ENCODE measurements around the gene ZCCHC13. TPM values are rescaled to one million over a fixed set of nuclear protein-coding genes. Genes with fewer than 3 reads are reported as not detected.
"Not testable (repeated sequence)": the region's sequence is repeated elsewhere in the genome, so short reads cannot be mapped to it uniquely, and the experiment has no call there.

Gene ZCCHC13
- total RNA-seq, 1 donor from 2014 or later, result not detected

DNA sequence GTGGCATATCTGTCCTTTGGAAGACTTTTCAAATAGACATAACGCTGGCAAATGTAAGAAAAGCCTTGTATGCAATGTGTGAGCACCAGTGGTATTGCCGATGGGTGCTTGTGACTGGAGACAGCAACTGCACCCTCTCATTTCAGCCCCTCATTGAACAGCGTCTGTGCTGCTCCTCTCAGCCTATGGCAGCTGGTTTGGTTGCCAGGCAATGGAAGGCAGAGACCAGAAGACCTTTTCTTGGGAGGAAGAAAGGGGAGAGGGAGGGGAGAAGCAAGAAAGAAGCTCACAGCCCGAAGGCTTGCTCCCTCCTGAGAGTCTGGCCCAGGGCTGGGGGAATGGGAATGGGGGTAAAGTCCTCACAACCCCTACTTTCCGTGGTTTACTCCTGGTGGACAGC, 20.2 kb downstream of the ZCCHC13 start:
- DNase-seq, result no peak

GRCh38 chrX:74325130-74326059, 21.4 kb downstream of the ZCCHC13 start:
- no peak for DNase-seq

GRCh38 chrX:74338852-74339251, 34.9 kb downstream of the ZCCHC13 start:
- no peak for DNase-seq

DNA sequence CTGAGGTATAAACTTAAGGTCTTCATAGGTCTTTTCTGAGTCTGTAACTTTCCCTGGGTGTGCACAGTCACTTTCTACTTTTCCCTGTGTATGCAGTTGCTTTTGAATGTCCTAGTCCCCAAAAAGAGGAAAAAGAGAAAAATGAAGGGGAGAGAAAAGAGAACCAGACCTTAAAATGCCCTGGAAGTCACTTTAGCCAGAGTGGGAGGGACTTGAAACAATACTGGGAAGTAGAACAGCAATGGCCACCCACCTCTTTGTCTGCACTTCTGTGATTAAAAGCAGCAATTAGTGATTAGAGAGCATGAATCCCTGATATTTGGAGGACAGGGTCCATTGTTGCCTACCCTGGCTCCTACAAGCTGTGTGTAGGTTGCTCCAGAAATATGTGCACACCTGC, 36.1 kb downstream of the ZCCHC13 start:
- DNase-seq, result no peak

DNA sequence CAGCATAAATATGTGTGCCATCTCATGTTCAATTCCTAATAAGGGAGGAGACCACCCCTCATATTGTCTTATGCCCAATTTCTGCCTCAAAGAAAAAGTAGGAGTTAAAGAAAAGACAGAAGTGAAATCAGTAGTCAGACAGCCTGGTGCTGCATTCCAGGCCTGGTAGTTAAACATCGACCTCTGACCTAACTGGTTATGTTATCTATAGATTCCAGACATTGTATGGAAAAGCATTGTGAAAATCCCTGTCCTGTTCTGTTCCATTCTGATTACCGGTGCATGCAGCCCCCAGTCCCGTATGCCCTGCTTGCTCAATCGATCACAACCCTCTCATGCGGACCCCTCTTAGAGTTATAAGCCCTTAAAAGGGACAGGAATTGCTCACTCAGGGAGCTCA, 38.2 kb downstream of the ZCCHC13 start:
- not testable (repeated sequence) for DNase-seq

DNA sequence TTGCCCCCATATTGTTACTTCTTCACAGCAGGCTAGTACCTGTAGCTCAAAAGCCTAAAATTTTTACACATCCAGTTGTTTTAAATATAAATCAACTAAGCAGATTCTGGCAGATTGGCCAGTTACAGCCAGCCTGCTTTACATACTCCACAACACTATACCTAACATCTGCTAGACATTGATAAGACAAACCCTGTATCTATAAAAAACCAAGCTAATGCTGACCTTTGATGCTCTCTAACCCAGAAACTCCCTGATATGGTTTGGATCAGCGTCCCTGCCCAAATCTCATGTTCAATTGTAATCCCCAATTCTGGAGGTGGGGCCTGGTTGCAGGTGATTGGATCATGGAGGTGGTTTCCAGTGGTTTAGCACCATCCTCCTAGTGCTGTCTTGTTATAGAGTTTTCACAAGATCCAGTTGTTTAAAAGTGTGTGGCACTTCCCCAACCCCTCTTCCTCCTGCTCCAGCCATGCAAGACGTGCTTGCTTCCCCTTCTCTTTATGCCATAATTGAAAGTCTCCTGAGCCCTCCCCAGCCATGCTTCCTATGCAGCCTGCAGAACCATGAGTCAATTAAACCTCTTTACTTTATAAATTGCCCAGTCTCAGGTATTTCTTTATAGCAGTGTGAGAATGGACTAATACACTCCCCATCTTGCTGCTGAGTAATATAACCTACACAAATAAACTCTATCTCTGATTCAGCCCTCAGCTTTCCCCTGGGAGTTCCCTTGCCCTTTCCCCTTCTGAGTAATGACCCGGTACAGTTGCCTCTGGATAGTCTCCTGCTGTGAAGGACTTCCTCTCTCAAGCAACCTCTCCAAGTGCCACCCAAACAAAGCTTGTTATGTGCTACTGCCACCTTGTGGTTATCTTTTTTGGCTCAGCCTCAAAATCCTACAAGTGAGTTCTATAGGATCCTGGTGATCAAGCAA, 39.6 kb downstream of the ZCCHC13 start:
- peak; percentile 4 for DNase-seq

- no peak for DNase-seq
Measured at GRCh38 chrX:74344280-74344622, 40.3 kb downstream of the ZCCHC13 start.

- no peak for DNase-seq
Measured at GRCh38 chrX:74346088-74346487, 42.1 kb downstream of the ZCCHC13 start.

DNA sequence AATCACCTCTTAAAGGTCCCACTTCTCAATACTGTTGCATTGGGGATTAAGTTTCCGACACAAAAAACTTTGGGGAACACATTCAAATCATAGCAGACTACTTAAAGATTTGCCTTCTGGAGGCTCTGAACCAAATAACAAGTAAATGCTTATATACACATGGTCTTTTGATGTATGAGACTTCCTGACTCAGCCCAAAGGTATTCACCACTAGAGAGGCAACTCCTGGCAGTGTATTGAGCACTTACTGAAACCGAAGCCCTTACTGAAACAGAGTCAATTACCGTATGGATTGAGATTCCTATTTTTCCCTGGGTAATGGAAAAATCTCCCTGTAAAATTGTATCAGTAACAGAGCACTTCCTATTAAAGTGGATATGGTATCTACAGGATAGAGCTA, 45.4 kb downstream of the ZCCHC13 start:
- DNase-seq, result no peak

GRCh38 chrX:74351760-74352159, 47.8 kb downstream of the ZCCHC13 start:
- DNase-seq, result no peak

DNA sequence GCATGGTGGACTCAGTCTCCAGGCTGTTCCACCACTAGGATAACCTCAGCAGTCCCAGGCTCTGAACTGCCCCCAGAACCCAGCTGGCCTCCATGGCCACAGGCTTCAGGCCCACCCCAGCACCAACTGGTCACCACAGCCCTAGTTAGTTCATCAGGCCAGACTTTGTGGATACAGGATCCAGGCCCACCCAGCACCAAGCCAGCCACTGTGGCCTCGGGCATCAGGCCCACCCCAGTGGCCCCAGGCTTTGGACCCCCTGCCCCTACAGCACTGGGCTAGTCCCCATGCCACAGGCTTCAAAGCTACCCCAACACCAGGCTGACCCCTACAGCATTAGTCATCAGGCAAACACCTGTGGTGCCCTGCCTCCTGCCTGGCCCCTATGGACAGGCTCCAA, 50.0 kb downstream of the ZCCHC13 start:
- no peak for DNase-seq

Small RNA genes lying within 50 kb of the gene (small RNA-seq; reads per million reads assigned to genes)
- gene AC004386.2 (ENCODE audit: low replicate concordance), result not detected
- 54.7 reads per million, percentile 95 among the genes with 10 or more reads in this experiment for gene MIR374A (ENCODE audit: low replicate concordance)
- gene MIR545 (ENCODE audit: low replicate concordance), result 0.14 reads per million
- not detected for gene RF02119 (ENCODE audit: low replicate concordance)
- gene RF02120 (ENCODE audit: low replicate concordance), result not detected
- not detected for gene RF02121 (ENCODE audit: low replicate concordance)
- gene RF02122 (ENCODE audit: low replicate concordance), result not detected
- gene RF02123 (ENCODE audit: low replicate concordance), result not detected

Other genes with a start within 250 kb of the ZCCHC13 start
- 7.2 TPM for gene SLC16A2, start 117.3 kb downstream of the ZCCHC13 start, total RNA-seq

Data from skin of body (tissue), 3 donors.